Mucosa of descending colon (tissue), 3 donors: ENCODE results near the gene ZBTB20. TPM values are rescaled to one million over a fixed set of nuclear protein-coding genes. Genes with fewer than 3 reads are reported as not detected.

ENCODE experiments used
- ATAC-seq: fragments of 200-7000 bp; cut with Tn5 transposase; one replicate; pipeline ENCODE4 v1.9.1; 2020; ENCODE audit warnings: mild to moderate bottlenecking, moderate library complexity
- DNase-seq, 3 donors: peaks; one replicate each; pipeline ENCODE4 v3.0.0-alpha.2; 2020
- H3K36me3 ChIP-seq: fragments of 200-600 bp; one replicate; pipeline ENCODE4 v1.8.0; 2021; ENCODE audit warnings: low read depth, mild to moderate bottlenecking
- H3K4me1 ChIP-seq: fragments of 200-600 bp; one replicate; pipeline ENCODE4 v1.8.0; 2021; ENCODE audit warnings: low read depth, mild to moderate bottlenecking
- H3K4me3 ChIP-seq: fragments of 200-600 bp; one replicate; pipeline ENCODE4 v1.8.0; 2021; ENCODE audit warnings: mild to moderate bottlenecking
- H3K9me3 ChIP-seq: fragments of 200-600 bp; one replicate; pipeline ENCODE4 v1.8.0; 2021; ENCODE audit warnings: mild to moderate bottlenecking
- intact Hi-C, 2 donors: fragments of 100-400 bp; cut with DNase I in 1 of 2; cut with micrococcal nuclease in 1 of 2; formaldehyde crosslinking; loops; one replicate each; pipeline versions ENCODE4 v1.11.0 to v1.11.1; 2022; cut with DNase I, micrococcal nuclease
- total RNA-seq, 3 donors: library from RNA; stranded (reverse); fragmentation: NEBNext Ultra II Directional in 2 of 3; extraction: Animal tissue kit (Norgen Biotek cat#: 25700) in 2 of 3; gene quantifications; one replicate each; pipeline versions ENCODE4 v1.2.1 to v1.2.4, GENCODE V29; 2021 to 2023
- TF ChIP-seq, protein P1 (sequence below): fragments of 200-600 bp; IDR thresholded peaks from one replicate; pipeline ENCODE4 v1.8.0; 2022; ENCODE audit warnings: antibody characterized with exemption, mild to moderate bottlenecking
- donor health status: DM: no; HTN: no; CAD: no; lungs with moderate emphysema.
- donor health status: DM: no; HTN: no; CAD: no.
- donor health status: DM: no; HTN: yes; CAD: no.

Gene ZBTB20
- total RNA-seq, 3 donors from 2014 or later: 30.6 to 85.6 (median 37.3) TPM

- no peak for ATAC-seq
These were observed 580.8 kb downstream of the ZBTB20 start for GRCh38 chr3:114566162-114566755.

GRCh38 chr3:114565216-114565615, 581.9 kb downstream of the ZBTB20 start:
- TF ChIP-seq, protein P1, sequence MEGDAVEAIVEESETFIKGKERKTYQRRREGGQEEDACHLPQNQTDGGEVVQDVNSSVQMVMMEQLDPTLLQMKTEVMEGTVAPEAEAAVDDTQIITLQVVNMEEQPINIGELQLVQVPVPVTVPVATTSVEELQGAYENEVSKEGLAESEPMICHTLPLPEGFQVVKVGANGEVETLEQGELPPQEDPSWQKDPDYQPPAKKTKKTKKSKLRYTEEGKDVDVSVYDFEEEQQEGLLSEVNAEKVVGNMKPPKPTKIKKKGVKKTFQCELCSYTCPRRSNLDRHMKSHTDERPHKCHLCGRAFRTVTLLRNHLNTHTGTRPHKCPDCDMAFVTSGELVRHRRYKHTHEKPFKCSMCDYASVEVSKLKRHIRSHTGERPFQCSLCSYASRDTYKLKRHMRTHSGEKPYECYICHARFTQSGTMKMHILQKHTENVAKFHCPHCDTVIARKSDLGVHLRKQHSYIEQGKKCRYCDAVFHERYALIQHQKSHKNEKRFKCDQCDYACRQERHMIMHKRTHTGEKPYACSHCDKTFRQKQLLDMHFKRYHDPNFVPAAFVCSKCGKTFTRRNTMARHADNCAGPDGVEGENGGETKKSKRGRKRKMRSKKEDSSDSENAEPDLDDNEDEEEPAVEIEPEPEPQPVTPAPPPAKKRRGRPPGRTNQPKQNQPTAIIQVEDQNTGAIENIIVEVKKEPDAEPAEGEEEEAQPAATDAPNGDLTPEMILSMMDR: no peak
- Histone ChIP-seq H3K4me3 (no peak overlapping the region), H3K9me3 (no peaks in the 10 kb centered on the region), H3K36me3 (no peaks in the 10 kb centered on the region), H3K4me1 (no peaks in the 10 kb centered on the region)
- intact Hi-C loops: no loop called here
- peak in 1 of 3 donors; percentile 15 for DNase-seq
- ATAC-seq: no peak

More at GRCh38 chr3:114566162-114566755, 580.8 kb downstream of the ZBTB20 start:
- intact Hi-C loops: no loop called here
- TF ChIP-seq, protein P1: no peak
- H3K36me3 ChIP-seq: no peaks in the 10 kb centered on the region
- no peaks in the 10 kb centered on the region for H3K4me1 ChIP-seq
- H3K9me3 ChIP-seq: no peaks in the 10 kb centered on the region
- H3K4me3 ChIP-seq: no peak overlapping the region
- DNase-seq: no peak

- no peak for ATAC-seq
- intact Hi-C loops: no loop called here
These were observed 583.4 kb downstream of the ZBTB20 start for GRCh38 chr3:114563720-114564119.

GRCh38 chr3:114562557-114562956, 584.5 kb downstream of the ZBTB20 start:
- Histone ChIP-seq H3K36me3 (no peaks in the 10 kb centered on the region), H3K4me1 (no peaks in the 10 kb centered on the region), H3K4me3 (no peak overlapping the region), H3K9me3 (no peaks in the 10 kb centered on the region)
- DNase-seq: no peak
- TF ChIP-seq, protein P1: no peak
- ATAC-seq: no peak
- intact Hi-C loops: no loop called here

More at GRCh38 chr3:114563720-114564119, 583.4 kb downstream of the ZBTB20 start:
- TF ChIP-seq, protein P1: no peak
- H3K9me3 ChIP-seq: no peaks in the 10 kb centered on the region
- no peak for DNase-seq
- H3K4me3 ChIP-seq: no peak overlapping the region
- no peaks in the 10 kb centered on the region for H3K4me1 ChIP-seq
- no peaks in the 10 kb centered on the region for H3K36me3 ChIP-seq

GRCh38 chr3:114558271-114558670, 588.8 kb downstream of the ZBTB20 start:
- DNase-seq (no peak), ATAC-seq (no peak)
- intact Hi-C loops: no loop called here
- no peaks in the 10 kb centered on the region for H3K4me1 ChIP-seq
- no peak overlapping the region for H3K4me3 ChIP-seq
- H3K9me3 ChIP-seq: no peaks in the 10 kb centered on the region
- TF ChIP-seq, protein P1: no peak
- no peaks in the 10 kb centered on the region for H3K36me3 ChIP-seq

- no peaks in the 10 kb centered on the region for H3K36me3 ChIP-seq
- no peaks in the 10 kb centered on the region for H3K9me3 ChIP-seq
- ATAC-seq: no peak
- H3K4me1 ChIP-seq: no peaks in the 10 kb centered on the region
- no peak overlapping the region for H3K4me3 ChIP-seq
- no peak for DNase-seq
- TF ChIP-seq, protein P1: no peak
- intact Hi-C loops: no loop called here
These were observed 589.3 kb downstream of the ZBTB20 start for GRCh38 chr3:114557791-114558190.
